Vagina (tissue), 2 donors: ENCODE results near the gene BRAP. TPM values are rescaled to one million over a fixed set of nuclear protein-coding genes. Genes with fewer than 3 reads are reported as not detected.
A peak's percentile ranks its signal among the peaks of the same experiment; 100 is the strongest.
"Not testable (repeated sequence)": the region's sequence is repeated elsewhere in the genome, so short reads cannot be mapped to it uniquely, and the experiment has no call there.

ENCODE experiments used
- DNase-seq, 2 donors: peaks; one replicate each; pipeline ENCODE4 v3.0.0-alpha.2; 2017; ENCODE audit errors: extremely low spot score in 2 of 2
- H3K27ac ChIP-seq: fragments of 200-600 bp; sonication (generic); one replicate; pipeline ENCODE4 v1.5.1; 2019
- H3K27me3 ChIP-seq: fragments of 200-600 bp; sonication (generic); one replicate; pipeline ENCODE4 v1.5.1; 2019
- H3K36me3 ChIP-seq, 2 donors: fragments of 200-600 bp; sonication (generic); one replicate each; pipeline ENCODE4 v1.5.1; 2017 to 2019
- H3K4me1 ChIP-seq: fragments of 200-600 bp; sonication (generic); one replicate; pipeline ENCODE4 v1.5.1; 2019
- H3K4me3 ChIP-seq, 2 donors: fragments of 200-600 bp; sonication (generic); 1 replicate in 1 of 2; 2 replicates in 1 of 2; pipeline ENCODE4 v1.5.1; 2016 to 2019
- H3K9me3 ChIP-seq: fragments of 200-600 bp; sonication (generic); one replicate; pipeline ENCODE4 v1.5.1; 2019
- CTCF ChIP-seq, 3 experiments: fragments of 450-650 bp in 2 of 3; fragments of 200-600 bp in 1 of 3; sonication (generic) in 1 of 3; IDR thresholded peaks; one replicate each; pipeline ENCODE4 v1.5.1; 2017 to 2019; ENCODE audit warnings: antibody characterized with exemption in 3 of 3, mild to moderate bottlenecking in 2 of 3, moderate library complexity in 2 of 3
- POLR2A ChIP-seq, 2 donors: fragments of 450-650 bp; IDR thresholded peaks; one replicate each; pipeline ENCODE4 v1.6.1; 2017; ENCODE audit warnings: antibody characterized with exemption in 2 of 2, mild to moderate bottlenecking in 2 of 2, moderate library complexity in 2 of 2
- POLR2AphosphoS5 ChIP-seq, 2 donors: sonication (generic); formaldehyde crosslinking; IDR thresholded peaks; one replicate each; pipeline ENCODE4 v1.9.0; 2017; ENCODE audit warnings: antibody characterized with exemption in 2 of 2, mild to moderate bottlenecking in 2 of 2, low read depth in 1 of 2; ENCODE audit not compliant: insufficient read depth in 1 of 2
- intact Hi-C: fragments of 100-400 bp; cut with DNase I; formaldehyde crosslinking; loops from one replicate; pipeline ENCODE4 v1.15.1; 2023
- total RNA-seq: library from RNA; depleted of rRNA; stranded (reverse); fragments of >200 nt; gene quantifications from one replicate; pipeline ENCODE4 v1.2.3, GENCODE V29; 2016

BRAP gene
- total RNA-seq, 1 donor from 2014 or later, result 14.0 TPM

GRCh38 chr12:111686574-111687105 is 884 bp upstream of the BRAP start:
- intact Hi-C loops, result loop anchor here (10.0 kb wide), 1 partner anchor 292 kb away; no protein-coding TSS in a partner anchor
- H3K27me3 ChIP-seq, result no peaks in the 10 kb centered on the region
- DNase-seq, result no peak
- H3K4me1 ChIP-seq, result peaks cover 36% of the 10 kb centered on the region
- H3K36me3 ChIP-seq, result peaks cover 0 to 6% of the 10 kb centered on the region in 2 donors
- no peak for TF ChIP-seq POLR2A (IDR thresholded peaks at IDR 0.05)
- no peak for TF ChIP-seq CTCF (IDR thresholded peaks at IDR 0.05)
- TF ChIP-seq POLR2AphosphoS5 (IDR thresholded peaks at IDR 0.05; ENCODE audit: insufficient read depth in 1 of 2, low read depth in 1 of 2), result no peak
- peak overlapping the region; percentile 84 to 92 for H3K4me3 ChIP-seq
- H3K27ac ChIP-seq, result peak overlapping the region; percentile 90
- no peaks in the 10 kb centered on the region for H3K9me3 ChIP-seq

- Histone ChIP-seq H3K4me1 (peaks cover 36% of the 10 kb centered on the region), H3K27ac (peak overlapping the region; percentile 90), H3K9me3 (no peaks in the 10 kb centered on the region), H3K4me3 (peak overlapping the region; percentile 84 to 92), H3K36me3 (peaks cover 2 to 13% of the 10 kb centered on the region in 2 donors), H3K27me3 (no peaks in the 10 kb centered on the region)
- TF ChIP-seq POLR2AphosphoS5 (IDR thresholded peaks at IDR 0.05; ENCODE audit: insufficient read depth in 1 of 2, low read depth in 1 of 2), result no peak
- TF ChIP-seq CTCF (IDR thresholded peaks at IDR 0.05), result no peak
- TF ChIP-seq POLR2A (IDR thresholded peaks at IDR 0.05), result no peak
- no peak for DNase-seq
- intact Hi-C loops, result loop anchor here (10.0 kb wide), 1 partner anchor 291 kb away; no protein-coding TSS in a partner anchor
These were observed 390 bp downstream of the BRAP start for GRCh38 chr12:111685322-111685810.

GRCh38 chr12:111684485-111685198 is 1.1 kb downstream of the BRAP start:
- H3K9me3 ChIP-seq, DNase-seq, H3K27me3 ChIP-seq: not testable (repeated sequence)
- H3K4me1 ChIP-seq, result peaks cover 36% of the 10 kb centered on the region
- intact Hi-C loops, result loop anchor here (10.0 kb wide), 1 partner anchor 290 kb away; no protein-coding TSS in a partner anchor
- peaks cover 2 to 20% of the 10 kb centered on the region in 2 donors for H3K36me3 ChIP-seq
- peak overlapping the region; percentile 90 for H3K27ac ChIP-seq
- peak overlapping the region; percentile 84 to 92 for H3K4me3 ChIP-seq

- H3K9me3 ChIP-seq, result no peaks in the 10 kb centered on the region
- H3K36me3 ChIP-seq, result peaks cover 2 to 75% of the 10 kb centered on the region in 2 donors
- H3K27ac ChIP-seq, result no peak overlapping the region
- no peak for DNase-seq
- TF ChIP-seq POLR2A (IDR thresholded peaks at IDR 0.05) (no peak), CTCF (IDR thresholded peaks at IDR 0.05) (no peak), POLR2AphosphoS5 (IDR thresholded peaks at IDR 0.05; ENCODE audit: insufficient read depth in 1 of 2, low read depth in 1 of 2) (no peak)
- intact Hi-C loops, result no loop called here
- H3K4me1 ChIP-seq, result no peaks in the 10 kb centered on the region
- H3K4me3 ChIP-seq, result no peak overlapping the region
- no peaks in the 10 kb centered on the region for H3K27me3 ChIP-seq
These were observed 8.6 kb downstream of the BRAP start for GRCh38 chr12:111677186-111677585.

GRCh38 chr12:111673503-111673902 is 12.3 kb downstream of the BRAP start:
- no peaks in the 10 kb centered on the region for H3K27me3 ChIP-seq
- H3K4me1 ChIP-seq, result no peaks in the 10 kb centered on the region
- intact Hi-C loops, result no loop called here
- peaks cover 0 to 71% of the 10 kb centered on the region in 2 donors for H3K36me3 ChIP-seq
- H3K4me3 ChIP-seq, result no peak overlapping the region
- H3K27ac ChIP-seq, result no peak overlapping the region
- H3K9me3 ChIP-seq, result no peaks in the 10 kb centered on the region
- TF ChIP-seq POLR2A (IDR thresholded peaks at IDR 0.05) (no peak), POLR2AphosphoS5 (IDR thresholded peaks at IDR 0.05; ENCODE audit: insufficient read depth in 1 of 2, low read depth in 1 of 2) (no peak), CTCF (IDR thresholded peaks at IDR 0.05) (no peak)
- DNase-seq, result no peak
